ENCODE results near the gene FKBP3. TPM values are rescaled to one million over a fixed set of nuclear protein-coding genes. Genes with fewer than 3 reads are reported as not detected.

The FKBP3 gene
- total RNA-seq (2022) (94.2 and 94.8 TPM in 2 replicates), Bru-seq, nascent RNA (percentile 82 among the genes with signal in this experiment), BruChase-seq, experiment 1, labeled RNA remaining after a 2-hour chase (percentile 90 among the genes with signal in this experiment), BruChase-seq, experiment 2, labeled RNA remaining after a 6-hour chase (percentile 91 among the genes with signal in this experiment)
- long read RNA-seq, transcript FKBP3-202 (7 exons, 1,346 nt), result major isoform, 224 of 239 reads
- long read RNA-seq, partial matches to known transcripts, result 2 of 239 reads
- long read RNA-seq, other reads (novel, unspliced or antisense), result 13 of 239 reads

DNA sequence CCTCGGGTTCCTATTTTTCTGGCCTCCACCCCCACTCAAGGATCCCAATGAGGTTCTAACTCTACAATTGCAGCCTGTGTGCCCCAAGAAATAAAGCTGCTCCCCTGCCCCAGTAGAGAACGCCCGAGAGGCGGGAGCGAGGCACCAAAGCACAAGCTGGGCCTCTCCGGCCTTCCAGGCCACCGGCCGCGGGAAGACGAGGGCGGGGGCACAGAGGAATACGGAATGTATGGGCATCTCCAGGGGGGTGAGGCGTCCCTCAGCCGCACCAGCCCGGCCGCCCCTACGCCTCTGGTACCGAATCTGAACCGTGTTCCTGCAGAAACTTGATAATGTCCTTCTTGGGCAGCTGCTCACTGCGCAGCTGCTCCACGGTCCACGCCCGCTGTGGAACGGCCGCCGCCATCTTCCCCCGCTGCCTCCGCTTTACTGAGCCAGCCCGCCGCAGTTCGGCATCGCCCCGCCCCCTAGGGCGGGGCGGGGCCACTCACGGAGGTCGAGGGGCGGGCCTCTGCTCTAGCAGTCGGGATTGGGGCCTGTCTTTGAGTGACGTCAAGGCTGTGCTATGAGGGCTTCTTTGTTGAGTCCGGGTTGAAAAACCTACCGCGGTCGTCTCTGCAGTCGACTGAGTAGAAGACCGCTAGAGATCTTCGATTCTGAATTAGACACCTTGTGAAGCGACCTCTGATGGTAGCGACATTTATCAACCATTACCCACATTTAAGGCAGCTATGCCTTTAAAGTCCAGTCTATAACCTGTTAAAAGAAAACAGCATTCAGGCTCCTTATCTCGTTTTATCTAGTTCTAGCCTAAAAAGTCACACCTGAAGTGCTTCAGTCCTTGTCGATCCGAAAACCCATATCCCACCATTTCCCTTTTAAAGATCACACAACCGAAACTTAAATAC, at the start of gene FKBP3:
Gene FKBP3 (minus strand): TSS at position 431 of the 908 bp plus-strand sequence. CDS start 25 bp downstream, at position 406.
- TF ChIP-seq, protein P1, sequence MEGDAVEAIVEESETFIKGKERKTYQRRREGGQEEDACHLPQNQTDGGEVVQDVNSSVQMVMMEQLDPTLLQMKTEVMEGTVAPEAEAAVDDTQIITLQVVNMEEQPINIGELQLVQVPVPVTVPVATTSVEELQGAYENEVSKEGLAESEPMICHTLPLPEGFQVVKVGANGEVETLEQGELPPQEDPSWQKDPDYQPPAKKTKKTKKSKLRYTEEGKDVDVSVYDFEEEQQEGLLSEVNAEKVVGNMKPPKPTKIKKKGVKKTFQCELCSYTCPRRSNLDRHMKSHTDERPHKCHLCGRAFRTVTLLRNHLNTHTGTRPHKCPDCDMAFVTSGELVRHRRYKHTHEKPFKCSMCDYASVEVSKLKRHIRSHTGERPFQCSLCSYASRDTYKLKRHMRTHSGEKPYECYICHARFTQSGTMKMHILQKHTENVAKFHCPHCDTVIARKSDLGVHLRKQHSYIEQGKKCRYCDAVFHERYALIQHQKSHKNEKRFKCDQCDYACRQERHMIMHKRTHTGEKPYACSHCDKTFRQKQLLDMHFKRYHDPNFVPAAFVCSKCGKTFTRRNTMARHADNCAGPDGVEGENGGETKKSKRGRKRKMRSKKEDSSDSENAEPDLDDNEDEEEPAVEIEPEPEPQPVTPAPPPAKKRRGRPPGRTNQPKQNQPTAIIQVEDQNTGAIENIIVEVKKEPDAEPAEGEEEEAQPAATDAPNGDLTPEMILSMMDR (IDR thresholded peaks at IDR 0.05; ENCODE audit: insufficient read depth in 1 of 2, low read depth in 1 of 2, low read length in 1 of 2, severe bottlenecking in 1 of 2, unreplicated experiment in 1 of 2), result no peak
- Mint-ChIP-seq H3K9me3 (ENCODE audit: unreplicated experiment) (no peaks in the 10 kb centered on the region), H3K27ac (ENCODE audit: unreplicated experiment) (peak within 1 kb of the TSS; percentile 95), H3K4me3 (ENCODE audit: unreplicated experiment) (peak within 1 kb of the TSS; percentile 97), H3K4me1 (ENCODE audit: low read depth, unreplicated experiment) (peaks cover 14% of the 10 kb centered on the region), H3K36me3 (ENCODE audit: insufficient read depth, unreplicated experiment) (peaks cover 10% of the 10 kb centered on the region), H3K27me3 (ENCODE audit: insufficient read depth, unreplicated experiment) (no peaks in the 10 kb centered on the region)
- H3K27me3 ChIP-seq (replicated peaks; ENCODE audit: control insufficient read depth, insufficient read depth, low read length), result no peaks in the 10 kb centered on the region
- intact Hi-C loops (cut with micrococcal nuclease; ENCODE audit: unreplicated experiment), result loop anchor here (1.0 to 2.0 kb wide), 6 partner anchors 21 to 221 kb away; partner anchors contain the start of genes MIS18BP1 and PRPF39
- no TSS peak for BruUV-seq (replicated peaks)
- H3K4me3 ChIP-seq (ENCODE audit: low read depth, low read length), result peak within 1 kb of the TSS; percentile 51
- CTCF ChIA-PET, result interaction anchor here (0.9 kb wide), 1 partner anchor 134 kb away, joined by 4 read pairs; no protein-coding TSS in a partner anchor
- POLR2A ChIA-PET, result interaction anchor here (0.5 to 1.0 kb wide), 4 partner anchors 21 to 216 kb away, joined by 3 to 4 read pairs (median 4); no protein-coding TSS in a partner anchor
- H3K4me1 ChIP-seq, result peaks cover 8% of the 10 kb centered on the region; the same call in 1 of the 2 replicates
- peak; percentile 95 to 98 for DNase-seq
- no peaks in the 10 kb centered on the region for H3K36me3 ChIP-seq (ENCODE audit: control insufficient read depth, insufficient read depth, low read length)
- no peaks in the 10 kb centered on the region for H3K9me3 ChIP-seq

DNA sequence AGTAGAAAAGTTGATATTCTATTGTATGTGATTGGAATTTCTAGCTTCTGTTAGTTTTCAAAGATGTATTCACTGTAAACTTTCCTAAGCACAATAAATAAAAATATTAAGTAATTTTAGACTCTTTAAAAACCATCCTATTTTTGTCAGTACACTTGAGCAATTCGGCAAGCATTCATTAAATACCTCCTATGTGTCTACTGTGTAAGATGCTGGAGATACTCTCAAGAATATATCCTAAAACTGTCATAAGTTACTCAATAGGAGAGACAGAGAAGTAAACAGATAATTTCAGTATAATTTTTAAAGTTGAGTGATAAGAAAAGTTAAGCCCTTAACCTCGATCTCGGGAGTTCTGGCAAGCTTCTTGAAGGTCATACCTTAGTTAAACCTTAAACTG, 47.5 kb upstream of the FKBP3 start:
- CTCF ChIA-PET, result no interaction called here
- no peak overlapping the region for H3K27ac Mint-ChIP-seq (ENCODE audit: unreplicated experiment)
- no peaks in the 10 kb centered on the region for H3K27me3 Mint-ChIP-seq (ENCODE audit: insufficient read depth, unreplicated experiment)
- Histone ChIP-seq H3K27me3 (replicated peaks; ENCODE audit: control insufficient read depth, insufficient read depth, low read length) (no peaks in the 10 kb centered on the region), H3K4me1 (no peaks in the 10 kb centered on the region), H3K36me3 (ENCODE audit: control insufficient read depth, insufficient read depth, low read length) (no peaks in the 10 kb centered on the region), H3K4me3 (ENCODE audit: low read depth, low read length) (no peak overlapping the region), H3K9me3 (no peaks in the 10 kb centered on the region)
- DNase-seq, result no peak
- TF ChIP-seq, protein P1 (IDR thresholded peaks at IDR 0.05; ENCODE audit: insufficient read depth in 1 of 2, low read depth in 1 of 2, low read length in 1 of 2, severe bottlenecking in 1 of 2, unreplicated experiment in 1 of 2), result no peak
- no peaks in the 10 kb centered on the region for H3K4me1 Mint-ChIP-seq (ENCODE audit: low read depth, unreplicated experiment)
- no TSS peak for BruUV-seq (replicated peaks)
- no peaks in the 10 kb centered on the region for H3K9me3 Mint-ChIP-seq (ENCODE audit: unreplicated experiment)
- POLR2A ChIA-PET, result no interaction called here
- intact Hi-C loops (cut with micrococcal nuclease; ENCODE audit: unreplicated experiment), result no loop called here
- H3K36me3 Mint-ChIP-seq (ENCODE audit: insufficient read depth, unreplicated experiment), result no peaks in the 10 kb centered on the region
- no peak overlapping the region for H3K4me3 Mint-ChIP-seq (ENCODE audit: unreplicated experiment)

DNA sequence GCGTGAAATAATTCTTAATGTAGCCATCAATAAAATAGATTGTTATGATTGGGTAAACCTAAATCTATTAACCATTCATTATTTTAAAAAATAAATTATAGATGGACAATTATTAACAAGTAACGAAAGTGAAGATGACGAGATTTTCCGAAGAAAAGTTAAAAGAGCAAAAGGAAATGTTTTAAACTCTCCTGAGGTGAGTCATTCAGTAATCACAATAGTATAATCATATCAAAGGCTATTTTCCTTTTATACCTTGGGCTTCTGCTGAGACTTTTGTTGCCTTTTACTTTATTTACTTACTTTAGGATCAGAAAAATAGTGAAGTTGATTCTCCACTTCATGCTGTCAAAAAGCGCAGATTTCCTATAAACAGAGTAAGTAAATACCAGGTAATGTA, 47.0 kb upstream of the FKBP3 start:
- ChIA-PET POLR2A (no interaction called here), CTCF (no interaction called here)
- Histone ChIP-seq H3K27me3 (replicated peaks; ENCODE audit: control insufficient read depth, insufficient read depth, low read length) (no peaks in the 10 kb centered on the region), H3K4me3 (ENCODE audit: low read depth, low read length) (no peak overlapping the region), H3K4me1 (no peaks in the 10 kb centered on the region), H3K9me3 (no peaks in the 10 kb centered on the region), H3K36me3 (ENCODE audit: control insufficient read depth, insufficient read depth, low read length) (no peaks in the 10 kb centered on the region)
- no TSS peak for BruUV-seq (replicated peaks)
- intact Hi-C loops (cut with micrococcal nuclease; ENCODE audit: unreplicated experiment), result no loop called here
- no peak overlapping the region for H3K27ac Mint-ChIP-seq (ENCODE audit: unreplicated experiment)
- H3K9me3 Mint-ChIP-seq (ENCODE audit: unreplicated experiment), result no peaks in the 10 kb centered on the region
- no peak for DNase-seq
- no peaks in the 10 kb centered on the region for H3K27me3 Mint-ChIP-seq (ENCODE audit: insufficient read depth, unreplicated experiment)
- no peak overlapping the region for H3K4me3 Mint-ChIP-seq (ENCODE audit: unreplicated experiment)
- TF ChIP-seq, protein P1 (IDR thresholded peaks at IDR 0.05; ENCODE audit: insufficient read depth in 1 of 2, low read depth in 1 of 2, low read length in 1 of 2, severe bottlenecking in 1 of 2, unreplicated experiment in 1 of 2), result no peak
- H3K36me3 Mint-ChIP-seq (ENCODE audit: insufficient read depth, unreplicated experiment), result no peaks in the 10 kb centered on the region
- H3K4me1 Mint-ChIP-seq (ENCODE audit: low read depth, unreplicated experiment), result no peaks in the 10 kb centered on the region
